HepG2 (cell line): ENCODE results near the gene VIT. TPM values are rescaled to one million over a fixed set of nuclear protein-coding genes. Genes with fewer than 3 reads are reported as not detected.

ENCODE experiments used
- ARID2 ChIP-seq: sonication (generic); formaldehyde crosslinking; IDR thresholded peaks from 2 replicates; pipeline ENCODE4 v1.8.1; 2022; ENCODE audit warnings: mild to moderate bottlenecking, missing genetic modification reagents, borderline replicate concordance
- ATF7 ChIP-seq, 2 experiments: fragments of 450-650 bp in 1 of 2; sonication (generic) in 1 of 2; formaldehyde crosslinking in 1 of 2; IDR thresholded peaks; 2 replicates each; pipeline versions ENCODE4 v1.4.0 to v1.6.1; 2016 to 2020; ENCODE audit warnings: antibody characterized with exemption in 1 of 2, mild to moderate bottlenecking in 1 of 2, missing genetic modification reagents in 1 of 2
- BRCA1 ChIP-seq: sonication (generic); formaldehyde crosslinking; IDR thresholded peaks from 2 replicates; pipeline ENCODE4 v1.4.0; 2020; ENCODE audit warnings: missing genetic modification reagents
- HMG20B ChIP-seq: conservative IDR thresholded peaks from 2 replicates; pipeline ENCODE4 v1.6.1; 2016; ENCODE audit warnings: missing genetic modification reagents, missing compliant biosample characterization
- MED1 ChIP-seq: sonication (generic); formaldehyde crosslinking; IDR thresholded peaks from 2 replicates; pipeline ENCODE4 v1.4.0; 2020; ENCODE audit warnings: missing genetic modification reagents
- RCOR2 ChIP-seq: IDR thresholded peaks from 2 replicates; pipeline ENCODE4 v1.6.1; 2016; ENCODE audit warnings: missing biosample characterization, missing genetic modification reagents
- RNF2 ChIP-seq: fragments of 450-650 bp; conservative IDR thresholded peaks from 2 replicates; pipeline ENCODE4 v1.6.1; 2016; ENCODE audit warnings: low read depth
- TBX2 ChIP-seq: sonication (generic); formaldehyde crosslinking; IDR thresholded peaks from 2 replicates; pipeline ENCODE4 v1.5.0; 2020; ENCODE audit warnings: missing genetic modification reagents, mild to moderate bottlenecking, borderline replicate concordance
- polyA plus RNA-seq, 8 experiments: library from polyadenylated mRNA; depleted of rRNA in 3 of 8; stranded (reverse) in 7 of 8; unstranded in 1 of 8; fragments of >200 nt; fragmentation: Illumina TruSeq in 4 of 8; extraction: Trizol in 4 of 8; gene quantifications; 2 replicates each; pipeline versions ENCODE4 v1.2.1 to v1.2.3, GENCODE V29; 2011 to 2016; ENCODE audit warnings: low read depth in 4 of 8, missing spikeins in 1 of 8, mixed read lengths in 1 of 8; ENCODE audit not compliant: insufficient read depth in 1 of 8
- total RNA-seq, 5 experiments: library from RNA; depleted of rRNA; stranded (reverse); fragments of >200 nt; fragmentation: Illumina TruSeq; extraction: Trizol; gene quantifications; 2 replicates each; pipeline ENCODE4 v1.2.3, GENCODE V29; 2016; ENCODE audit warnings: low read depth in 1 of 5
- TF ChIP-seq, protein P1 (sequence below): sonication (generic); formaldehyde crosslinking; conservative IDR thresholded peaks from 2 replicates; pipeline ENCODE4 v1.4.0; 2020; ENCODE audit warnings: mild to moderate bottlenecking, missing genetic modification reagents, moderate library complexity
- TF ChIP-seq, protein P2 (sequence below): sonication (generic); formaldehyde crosslinking; IDR thresholded peaks from 2 replicates; pipeline ENCODE4 v1.4.0; 2020; ENCODE audit warnings: mild to moderate bottlenecking, missing genetic modification reagents
- TF ChIP-seq, protein P3 (sequence below): sonication (generic); formaldehyde crosslinking; IDR thresholded peaks from 2 replicates; pipeline ENCODE4 v1.4.0; 2020; ENCODE audit warnings: missing genetic modification reagents, borderline replicate concordance

VIT gene
- total and polyA plus RNA-seq, 2 of the 13 experiments (the other 11 are each of a cell fraction or from before 2014, with no cell fraction given): not detected

DNA sequence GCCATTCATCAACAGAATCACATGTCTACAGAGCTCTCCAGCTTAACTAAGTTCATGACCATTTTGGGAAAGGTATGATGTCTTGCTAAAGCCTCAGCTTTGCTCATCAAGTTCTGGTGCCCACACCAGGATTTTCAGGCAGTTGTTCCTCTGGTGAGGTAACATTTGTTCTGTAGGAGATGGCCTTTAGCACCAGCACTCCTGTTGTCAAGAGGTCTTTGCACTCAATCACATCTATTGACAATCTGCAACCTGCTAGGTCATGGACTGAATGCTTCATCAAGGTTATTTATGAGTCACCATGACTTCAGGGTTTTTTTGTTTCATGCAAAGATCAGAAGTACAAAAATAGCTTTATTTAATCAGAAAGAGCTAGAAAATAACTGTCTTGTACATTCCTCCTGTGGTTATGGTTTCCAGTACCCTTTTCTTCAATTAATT lies 36.6 kb upstream of the VIT start (continued):
- TF ChIP-seq, protein P1, sequence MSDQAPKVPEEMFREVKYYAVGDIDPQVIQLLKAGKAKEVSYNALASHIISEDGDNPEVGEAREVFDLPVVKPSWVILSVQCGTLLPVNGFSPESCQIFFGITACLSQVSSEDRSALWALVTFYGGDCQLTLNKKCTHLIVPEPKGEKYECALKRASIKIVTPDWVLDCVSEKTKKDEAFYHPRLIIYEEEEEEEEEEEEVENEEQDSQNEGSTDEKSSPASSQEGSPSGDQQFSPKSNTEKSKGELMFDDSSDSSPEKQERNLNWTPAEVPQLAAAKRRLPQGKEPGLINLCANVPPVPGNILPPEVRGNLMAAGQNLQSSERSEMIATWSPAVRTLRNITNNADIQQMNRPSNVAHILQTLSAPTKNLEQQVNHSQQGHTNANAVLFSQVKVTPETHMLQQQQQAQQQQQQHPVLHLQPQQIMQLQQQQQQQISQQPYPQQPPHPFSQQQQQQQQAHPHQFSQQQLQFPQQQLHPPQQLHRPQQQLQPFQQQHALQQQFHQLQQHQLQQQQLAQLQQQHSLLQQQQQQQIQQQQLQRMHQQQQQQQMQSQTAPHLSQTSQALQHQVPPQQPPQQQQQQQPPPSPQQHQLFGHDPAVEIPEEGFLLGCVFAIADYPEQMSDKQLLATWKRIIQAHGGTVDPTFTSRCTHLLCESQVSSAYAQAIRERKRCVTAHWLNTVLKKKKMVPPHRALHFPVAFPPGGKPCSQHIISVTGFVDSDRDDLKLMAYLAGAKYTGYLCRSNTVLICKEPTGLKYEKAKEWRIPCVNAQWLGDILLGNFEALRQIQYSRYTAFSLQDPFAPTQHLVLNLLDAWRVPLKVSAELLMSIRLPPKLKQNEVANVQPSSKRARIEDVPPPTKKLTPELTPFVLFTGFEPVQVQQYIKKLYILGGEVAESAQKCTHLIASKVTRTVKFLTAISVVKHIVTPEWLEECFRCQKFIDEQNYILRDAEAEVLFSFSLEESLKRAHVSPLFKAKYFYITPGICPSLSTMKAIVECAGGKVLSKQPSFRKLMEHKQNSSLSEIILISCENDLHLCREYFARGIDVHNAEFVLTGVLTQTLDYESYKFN: peak; percentile 92
- TF ChIP-seq, protein P2, sequence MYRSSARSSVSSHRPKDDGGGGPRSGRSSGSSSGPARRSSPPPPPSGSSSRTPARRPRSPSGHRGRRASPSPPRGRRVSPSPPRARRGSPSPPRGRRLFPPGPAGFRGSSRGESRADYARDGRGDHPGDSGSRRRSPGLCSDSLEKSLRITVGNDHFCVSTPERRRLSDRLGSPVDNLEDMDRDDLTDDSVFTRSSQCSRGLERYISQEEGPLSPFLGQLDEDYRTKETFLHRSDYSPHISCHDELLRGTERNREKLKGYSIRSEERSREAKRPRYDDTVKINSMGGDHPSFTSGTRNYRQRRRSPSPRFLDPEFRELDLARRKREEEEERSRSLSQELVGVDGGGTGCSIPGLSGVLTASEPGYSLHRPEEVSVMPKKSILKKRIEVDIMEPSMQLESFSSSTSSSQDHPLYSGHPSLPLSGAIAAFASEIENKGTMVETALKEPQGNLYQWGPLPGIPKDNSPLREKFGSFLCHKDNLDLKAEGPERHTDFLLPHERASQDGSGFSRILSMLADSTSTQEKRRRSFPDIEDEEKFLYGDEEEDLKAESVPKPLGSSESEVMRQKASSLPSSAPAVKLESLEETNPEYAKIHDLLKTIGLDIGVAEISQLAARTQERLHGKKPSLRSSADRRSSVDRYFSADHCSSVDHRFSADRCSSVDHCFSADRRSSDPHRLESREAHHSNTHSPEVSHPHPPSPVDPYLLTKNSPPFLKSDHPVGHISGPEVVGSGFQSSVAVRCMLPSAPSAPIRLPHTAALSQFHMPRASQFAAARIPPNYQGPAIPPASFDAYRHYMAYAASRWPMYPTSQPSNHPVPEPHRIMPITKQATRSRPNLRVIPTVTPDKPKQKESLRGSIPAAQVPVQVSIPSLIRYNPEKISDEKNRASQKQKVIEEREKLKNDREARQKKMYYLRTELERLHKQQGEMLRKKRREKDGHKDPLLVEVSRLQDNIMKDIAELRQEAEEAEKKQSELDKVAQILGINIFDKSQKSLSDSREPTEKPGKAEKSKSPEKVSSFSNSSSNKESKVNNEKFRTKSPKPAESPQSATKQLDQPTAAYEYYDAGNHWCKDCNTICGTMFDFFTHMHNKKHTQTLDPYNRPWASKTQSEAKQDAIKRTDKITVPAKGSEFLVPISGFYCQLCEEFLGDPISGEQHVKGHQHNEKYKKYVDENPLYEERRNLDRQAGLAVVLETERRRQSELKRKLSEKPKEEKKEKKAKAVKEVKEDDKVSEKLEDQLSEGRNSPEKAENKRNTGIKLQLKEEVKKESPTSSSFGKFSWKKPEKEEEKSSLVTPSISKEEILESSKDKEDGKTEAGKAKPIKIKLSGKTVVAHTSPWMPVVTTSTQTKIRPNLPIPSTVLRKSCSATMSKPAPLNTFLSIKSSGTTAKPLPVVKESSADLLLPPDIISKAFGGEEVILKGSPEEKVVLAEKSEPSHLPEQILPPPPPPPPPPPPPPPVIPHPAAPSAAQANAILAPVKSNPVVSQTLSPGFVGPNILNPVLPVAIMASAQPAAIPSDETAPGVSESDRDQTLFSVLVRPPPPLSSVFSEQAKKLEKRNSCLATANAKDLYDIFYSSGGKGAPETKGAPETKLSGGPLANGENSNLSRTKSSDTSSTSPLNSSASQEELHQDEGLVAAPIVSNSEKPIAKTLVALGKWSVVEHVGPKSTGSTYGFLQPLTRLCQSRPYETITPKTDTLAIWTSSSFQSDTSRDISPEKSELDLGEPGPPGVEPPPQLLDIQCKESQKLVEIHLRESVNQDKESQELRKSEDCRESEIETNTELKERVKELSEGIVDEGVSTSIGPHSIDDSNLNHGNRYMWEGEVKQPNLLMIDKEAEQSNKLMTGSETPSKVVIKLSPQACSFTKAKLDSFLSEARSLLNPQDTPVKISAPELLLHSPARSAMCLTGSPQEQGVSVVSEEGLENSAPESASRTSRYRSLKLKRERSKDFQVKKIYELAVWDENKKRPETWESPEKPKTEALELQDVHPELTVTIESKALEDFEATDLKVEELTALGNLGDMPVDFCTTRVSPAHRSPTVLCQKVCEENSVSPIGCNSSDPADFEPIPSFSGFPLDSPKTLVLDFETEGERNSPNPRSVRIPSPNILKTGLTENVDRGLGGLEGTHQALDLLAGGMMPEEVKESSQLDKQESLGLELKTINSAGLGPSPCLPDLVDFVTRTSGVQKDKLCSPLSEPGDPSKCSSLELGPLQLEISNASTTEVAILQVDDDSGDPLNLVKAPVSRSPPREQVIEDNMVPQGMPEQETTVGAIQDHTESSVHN (CRISPR knock-in tag): no peak
- TF ChIP-seq BRCA1 (CRISPR knock-in tag): 0 out of 2 replicates have a peak, but pooled peaks have one; percentile 42
- peak; percentile 55; the same call in 1 of the 2 replicates for TF ChIP-seq ATF7 (IDR thresholded peaks at IDR 0.05)
- TF ChIP-seq ATF7 (CRISPR knock-in tag; IDR thresholded peaks at IDR 0.05): no peak
- TF ChIP-seq RCOR2 (CRISPR knock-in tag): peak; percentile 96
- no peak for TF ChIP-seq ARID2
- TF ChIP-seq HMG20B (CRISPR knock-in tag): peak; percentile 69; the same call in 1 of the 2 replicates
- TF ChIP-seq RNF2: no peak
- TF ChIP-seq, protein P3, sequence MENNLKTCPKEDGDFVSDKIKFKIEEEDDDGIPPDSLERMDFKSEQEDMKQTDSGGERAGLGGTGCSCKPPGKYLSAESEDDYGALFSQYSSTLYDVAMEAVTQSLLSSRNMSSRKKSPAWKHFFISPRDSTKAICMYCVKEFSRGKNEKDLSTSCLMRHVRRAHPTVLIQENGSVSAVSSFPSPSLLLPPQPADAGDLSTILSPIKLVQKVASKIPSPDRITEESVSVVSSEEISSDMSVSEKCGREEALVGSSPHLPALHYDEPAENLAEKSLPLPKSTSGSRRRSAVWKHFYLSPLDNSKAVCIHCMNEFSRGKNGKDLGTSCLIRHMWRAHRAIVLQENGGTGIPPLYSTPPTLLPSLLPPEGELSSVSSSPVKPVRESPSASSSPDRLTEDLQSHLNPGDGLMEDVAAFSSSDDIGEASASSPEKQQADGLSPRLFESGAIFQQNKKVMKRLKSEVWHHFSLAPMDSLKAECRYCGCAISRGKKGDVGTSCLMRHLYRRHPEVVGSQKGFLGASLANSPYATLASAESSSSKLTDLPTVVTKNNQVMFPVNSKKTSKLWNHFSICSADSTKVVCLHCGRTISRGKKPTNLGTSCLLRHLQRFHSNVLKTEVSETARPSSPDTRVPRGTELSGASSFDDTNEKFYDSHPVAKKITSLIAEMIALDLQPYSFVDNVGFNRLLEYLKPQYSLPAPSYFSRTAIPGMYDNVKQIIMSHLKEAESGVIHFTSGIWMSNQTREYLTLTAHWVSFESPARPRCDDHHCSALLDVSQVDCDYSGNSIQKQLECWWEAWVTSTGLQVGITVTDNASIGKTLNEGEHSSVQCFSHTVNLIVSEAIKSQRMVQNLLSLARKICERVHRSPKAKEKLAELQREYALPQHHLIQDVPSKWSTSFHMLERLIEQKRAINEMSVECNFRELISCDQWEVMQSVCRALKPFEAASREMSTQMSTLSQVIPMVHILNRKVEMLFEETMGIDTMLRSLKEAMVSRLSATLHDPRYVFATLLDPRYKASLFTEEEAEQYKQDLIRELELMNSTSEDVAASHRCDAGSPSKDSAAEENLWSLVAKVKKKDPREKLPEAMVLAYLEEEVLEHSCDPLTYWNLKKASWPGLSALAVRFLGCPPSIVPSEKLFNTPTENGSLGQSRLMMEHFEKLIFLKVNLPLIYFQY: no peak
- peak; percentile 92 for TF ChIP-seq MED1 (CRISPR knock-in tag)
- peak; percentile 56; the same call in 1 of the 2 replicates for TF ChIP-seq TBX2 (CRISPR knock-in tag)
